Progenitor cell of endocrine pancreas (in vitro differentiated cells): ENCODE data around the gene CHML. TPM values are rescaled to one million over a fixed set of nuclear protein-coding genes. Genes with fewer than 3 reads are reported as not detected.

ENCODE experiments used
- DNase-seq: peaks from one replicate; pipeline ENCODE4 v3.0.0; 2021; ENCODE audit warnings: low spot score; ENCODE audit not compliant: unreplicated experiment
- H3K27ac Mint-ChIP-seq: 2 replicates; pipeline ENCODE4 v1.8.0; 2021; ENCODE audit warnings: mild to moderate bottlenecking, moderate library complexity, mixed read lengths
- H3K27me3 Mint-ChIP-seq: 2 replicates; pipeline ENCODE4 v1.8.0; 2021; ENCODE audit warnings: mixed read lengths
- H3K36me3 Mint-ChIP-seq: 2 replicates; pipeline ENCODE4 v1.8.0; 2022; ENCODE audit warnings: mixed read lengths; ENCODE audit not compliant: insufficient read depth
- H3K4me1 Mint-ChIP-seq: 2 replicates; pipeline ENCODE4 v1.8.0; 2021; ENCODE audit warnings: low read depth, mixed read lengths
- H3K4me3 Mint-ChIP-seq: 2 replicates; pipeline ENCODE4 v1.8.0; 2021; ENCODE audit warnings: low read depth, mild to moderate bottlenecking, moderate library complexity, mixed read lengths
- H3K9me3 Mint-ChIP-seq: 2 replicates; pipeline ENCODE4 v1.8.0; 2021; ENCODE audit warnings: low read depth, mixed read lengths
- CTCF ChIP-seq: fragments of 200-600 bp; sonication (generic); IDR thresholded peaks from one replicate; pipeline ENCODE4 v1.5.0; 2021; ENCODE audit warnings: antibody characterized with exemption, mild to moderate bottlenecking; ENCODE audit not compliant: unreplicated experiment
- total RNA-seq: library from RNA; stranded (reverse); gene quantifications from 2 replicates; pipeline ENCODE4 v1.2.1, GENCODE V29; 2021

Gene CHML
- total RNA-seq, 1 donor from 2014 or later: 19.9 TPM

- Mint-ChIP-seq H3K27ac (peak overlapping the region; percentile 41), H3K36me3 (peaks cover 5% of the 10 kb centered on the region), H3K4me3 (no peak overlapping the region), H3K27me3 (no peaks in the 10 kb centered on the region), H3K9me3 (no peaks in the 10 kb centered on the region), H3K4me1 (peaks cover 6% of the 10 kb centered on the region)
- no peak for TF ChIP-seq CTCF
- no peak for DNase-seq
Observed at GRCh38 chr1:241591317-241591716, 48.9 kb downstream of the CHML start.

GRCh38 chr1:241590719-241591118 is 49.5 kb downstream of the CHML start:
- H3K9me3 Mint-ChIP-seq: no peaks in the 10 kb centered on the region
- no peak for TF ChIP-seq CTCF
- no peak for DNase-seq
- H3K4me3 Mint-ChIP-seq: no peak overlapping the region
- no peaks in the 10 kb centered on the region for H3K27me3 Mint-ChIP-seq
- peaks cover 5% of the 10 kb centered on the region for H3K36me3 Mint-ChIP-seq
- no peak overlapping the region for H3K27ac Mint-ChIP-seq
- H3K4me1 Mint-ChIP-seq: peaks cover 6% of the 10 kb centered on the region

Other genes with a start within 250 kb of the CHML start
- gene FH, start 120.6 kb downstream of the CHML start, total RNA-seq: 59.7 and 64.2 TPM in 2 replicates
- not detected in 2 replicates for gene KMO, start 108.0 kb downstream of the CHML start, total RNA-seq
- gene OPN3, start within 50 bp of the CHML start, total RNA-seq: 18.2 and 19.9 TPM in 2 replicates
- gene WDR64, start 11.9 kb upstream of the CHML start, total RNA-seq: 0.07 TPM in 1 of 2 replicates, not detected in the other
- 12.5 and 16.2 TPM in 2 replicates for gene EXO1, start 207.8 kb upstream of the CHML start, total RNA-seq